GM21619 (cell line): ENCODE results near the gene DRC7.
"Not testable (repeated sequence)": the region's sequence is repeated elsewhere in the genome, so short reads cannot be mapped to it uniquely, and the experiment has no call there.

Experiments used
- ATAC-seq: cut with Tn5 transposase; IDR thresholded peaks from one replicate; pipeline ENCODE4 v1.9.1; 2021; ENCODE audit not compliant: unreplicated experiment

Gene DRC7

DNA sequence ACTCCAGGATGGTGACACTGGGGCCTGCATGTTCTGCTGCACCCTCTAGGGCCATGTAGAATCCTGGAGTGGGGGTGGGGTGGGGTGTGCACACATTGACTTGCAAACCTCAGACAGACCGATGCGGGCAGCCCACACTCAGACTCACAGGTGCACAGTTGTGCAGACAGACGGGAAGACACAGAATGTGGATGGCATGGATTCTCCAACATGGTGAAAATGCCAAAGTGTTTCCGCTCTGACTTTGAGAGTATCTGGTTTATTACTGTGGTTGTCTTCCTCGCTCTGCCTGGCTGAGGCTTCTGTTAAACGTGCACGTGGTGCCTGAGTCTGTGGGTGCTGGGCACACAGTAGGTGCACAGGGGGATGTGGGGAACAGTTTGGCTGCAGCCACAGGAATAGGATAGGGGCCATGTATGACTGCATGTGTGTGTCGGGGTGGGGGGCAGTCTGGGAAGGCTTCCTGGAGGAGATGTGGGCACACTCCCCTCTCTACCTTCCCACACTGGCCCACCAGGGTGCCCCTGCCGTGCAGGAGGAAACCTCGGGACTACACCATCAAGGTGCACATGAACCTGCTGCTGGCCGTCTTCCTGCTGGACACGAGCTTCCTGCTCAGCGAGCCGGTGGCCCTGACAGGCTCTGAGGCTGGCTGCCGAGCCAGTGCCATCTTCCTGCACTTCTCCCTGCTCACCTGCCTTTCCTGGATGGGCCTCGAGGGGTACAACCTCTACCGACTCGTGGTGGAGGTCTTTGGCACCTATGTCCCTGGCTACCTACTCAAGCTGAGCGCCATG lies 35.5 kb upstream of the DRC7 start:
- no peak for ATAC-seq

DNA sequence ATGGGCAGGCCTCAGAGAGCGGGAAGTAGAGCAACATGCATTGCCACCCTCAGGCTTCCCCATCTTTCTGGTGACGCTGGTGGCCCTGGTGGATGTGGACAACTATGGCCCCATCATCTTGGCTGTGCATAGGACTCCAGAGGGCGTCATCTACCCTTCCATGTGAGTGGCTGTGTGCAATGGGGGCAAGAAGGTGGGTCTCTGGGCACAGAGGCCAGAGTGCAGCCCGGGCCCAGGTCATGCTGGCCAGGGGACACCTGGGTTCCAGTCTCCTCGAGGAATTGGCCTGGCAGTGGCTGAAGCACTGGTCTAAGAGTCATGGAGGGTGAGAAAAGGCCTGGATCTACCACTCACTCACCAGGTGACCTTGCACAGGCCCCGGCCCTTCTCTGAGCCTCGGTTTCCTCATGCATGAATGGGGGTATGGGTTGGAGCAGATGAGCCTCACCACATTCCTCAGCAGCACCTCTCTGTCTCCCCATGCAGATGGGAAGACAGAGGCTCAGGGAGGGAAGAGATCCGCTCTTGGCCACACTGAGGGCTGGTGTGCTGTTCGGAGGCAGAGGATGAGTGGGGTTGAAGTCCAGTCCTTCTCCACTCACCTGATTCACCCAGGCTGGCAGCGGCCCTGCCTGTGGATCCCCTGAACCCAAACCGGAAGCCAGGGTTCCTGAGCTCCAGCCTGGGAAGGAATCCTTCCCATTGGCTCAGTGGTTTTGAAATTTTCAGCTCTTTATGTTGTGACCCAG lies 33.7 kb upstream of the DRC7 start:
- no peak for ATAC-seq

DNA sequence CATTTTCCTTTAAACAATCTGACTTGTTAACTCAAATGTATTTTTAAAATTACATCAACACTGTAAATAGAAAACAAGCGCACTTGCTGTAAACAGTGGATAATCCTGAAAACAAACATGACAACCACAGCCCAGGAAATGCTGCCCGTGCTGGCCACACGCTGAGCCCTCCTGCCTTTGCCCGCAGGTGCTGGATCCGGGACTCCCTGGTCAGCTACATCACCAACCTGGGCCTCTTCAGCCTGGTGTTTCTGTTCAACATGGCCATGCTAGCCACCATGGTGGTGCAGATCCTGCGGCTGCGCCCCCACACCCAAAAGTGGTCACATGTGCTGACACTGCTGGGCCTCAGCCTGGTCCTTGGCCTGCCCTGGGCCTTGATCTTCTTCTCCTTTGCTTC lies 33.1 kb upstream of the DRC7 start:
- ATAC-seq = no peak

DNA sequence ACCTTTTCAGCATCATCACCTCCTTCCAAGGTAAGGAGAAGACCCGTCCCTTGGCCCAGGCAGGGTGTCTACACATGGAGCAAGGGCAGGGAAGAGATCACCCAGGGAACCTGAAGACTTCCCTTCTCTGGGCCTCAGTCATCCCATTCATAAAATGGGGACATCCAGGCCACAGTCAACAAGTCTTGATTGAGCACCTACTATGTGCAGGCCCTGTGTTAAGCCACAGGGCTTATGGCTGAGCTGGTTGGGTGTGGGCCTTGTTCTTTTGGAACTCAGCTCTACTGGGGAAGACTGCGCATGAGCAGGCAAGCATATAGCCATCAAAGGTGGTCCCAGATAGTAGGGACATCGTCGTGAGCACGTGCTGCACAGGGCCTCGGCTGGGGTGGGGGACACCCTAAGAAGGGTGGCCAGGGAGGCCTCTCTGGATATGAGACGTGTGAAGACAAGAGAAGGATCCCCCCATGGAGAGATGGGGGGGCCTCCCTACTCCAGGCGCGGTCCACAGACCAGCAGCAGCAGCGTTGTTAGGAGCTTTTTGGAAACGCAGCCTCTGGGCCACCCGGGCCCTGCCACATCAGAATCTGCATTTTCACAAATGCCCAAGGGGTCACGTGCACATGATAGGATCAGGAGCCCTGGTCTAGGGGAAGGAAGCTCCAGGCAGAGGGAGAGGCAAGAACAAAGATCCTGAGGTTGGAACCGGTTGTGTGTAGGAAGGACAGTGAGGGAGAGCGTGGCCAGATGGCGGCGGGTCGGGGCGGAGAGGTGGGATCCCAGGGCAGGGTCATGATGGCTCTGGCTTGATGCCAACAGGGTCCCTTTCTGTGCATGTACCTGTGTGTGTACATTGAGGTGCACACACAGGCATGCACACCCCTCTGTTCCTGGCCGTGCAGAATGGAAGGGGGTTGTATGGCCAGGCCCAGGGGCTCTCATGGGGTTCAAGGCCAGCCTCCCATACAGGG lies 32.4 kb upstream of the DRC7 start:
- no peak for ATAC-seq

DNA sequence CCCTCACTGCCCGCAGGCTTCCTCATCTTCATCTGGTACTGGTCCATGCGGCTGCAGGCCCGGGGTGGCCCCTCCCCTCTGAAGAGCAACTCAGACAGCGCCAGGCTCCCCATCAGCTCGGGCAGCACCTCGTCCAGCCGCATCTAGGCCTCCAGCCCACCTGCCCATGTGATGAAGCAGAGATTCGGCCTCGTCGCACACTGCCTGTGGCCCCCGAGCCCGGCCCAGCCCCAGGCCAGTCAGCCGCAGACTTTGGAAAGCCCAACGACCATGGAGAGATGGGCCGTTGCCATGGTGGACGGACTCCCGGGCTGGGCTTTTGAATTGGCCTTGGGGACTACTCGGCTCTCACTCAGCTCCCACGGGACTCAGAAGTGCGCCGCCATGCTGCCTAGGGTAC lies 31.2 kb upstream of the DRC7 start:
- no peak for ATAC-seq

DNA sequence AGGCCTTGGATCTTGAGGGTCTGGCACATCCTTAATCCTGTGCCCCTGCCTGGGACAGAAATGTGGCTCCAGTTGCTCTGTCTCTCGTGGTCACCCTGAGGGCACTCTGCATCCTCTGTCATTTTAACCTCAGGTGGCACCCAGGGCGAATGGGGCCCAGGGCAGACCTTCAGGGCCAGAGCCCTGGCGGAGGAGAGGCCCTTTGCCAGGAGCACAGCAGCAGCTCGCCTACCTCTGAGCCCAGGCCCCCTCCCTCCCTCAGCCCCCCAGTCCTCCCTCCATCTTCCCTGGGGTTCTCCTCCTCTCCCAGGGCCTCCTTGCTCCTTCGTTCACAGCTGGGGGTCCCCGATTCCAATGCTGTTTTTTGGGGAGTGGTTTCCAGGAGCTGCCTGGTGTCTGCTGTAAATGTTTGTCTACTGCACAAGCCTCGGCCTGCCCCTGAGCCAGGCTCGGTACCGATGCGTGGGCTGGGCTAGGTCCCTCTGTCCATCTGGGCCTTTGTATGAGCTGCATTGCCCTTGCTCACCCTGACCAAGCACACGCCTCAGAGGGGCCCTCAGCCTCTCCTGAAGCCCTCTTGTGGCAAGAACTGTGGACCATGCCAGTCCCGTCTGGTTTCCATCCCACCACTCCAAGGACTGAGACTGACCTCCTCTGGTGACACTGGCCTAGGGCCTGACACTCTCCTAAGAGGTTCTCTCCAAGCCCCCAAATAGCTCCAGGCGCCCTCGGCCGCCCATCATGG lies 30.5 kb upstream of the DRC7 start:
- ATAC-seq = no peak

DNA sequence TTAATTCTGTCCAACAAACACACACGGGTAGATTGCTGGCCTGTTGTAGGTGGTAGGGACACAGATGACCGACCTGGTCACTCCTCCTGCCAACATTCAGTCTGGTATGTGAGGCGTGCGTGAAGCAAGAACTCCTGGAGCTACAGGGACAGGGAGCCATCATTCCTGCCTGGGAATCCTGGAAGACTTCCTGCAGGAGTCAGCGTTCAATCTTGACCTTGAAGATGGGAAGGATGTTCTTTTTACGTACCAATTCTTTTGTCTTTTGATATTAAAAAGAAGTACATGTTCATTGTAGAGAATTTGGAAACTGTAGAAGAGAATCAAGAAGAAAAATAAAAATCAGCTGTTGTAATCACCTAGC lies 30.0 kb upstream of the DRC7 start:
- no peak for ATAC-seq

DNA sequence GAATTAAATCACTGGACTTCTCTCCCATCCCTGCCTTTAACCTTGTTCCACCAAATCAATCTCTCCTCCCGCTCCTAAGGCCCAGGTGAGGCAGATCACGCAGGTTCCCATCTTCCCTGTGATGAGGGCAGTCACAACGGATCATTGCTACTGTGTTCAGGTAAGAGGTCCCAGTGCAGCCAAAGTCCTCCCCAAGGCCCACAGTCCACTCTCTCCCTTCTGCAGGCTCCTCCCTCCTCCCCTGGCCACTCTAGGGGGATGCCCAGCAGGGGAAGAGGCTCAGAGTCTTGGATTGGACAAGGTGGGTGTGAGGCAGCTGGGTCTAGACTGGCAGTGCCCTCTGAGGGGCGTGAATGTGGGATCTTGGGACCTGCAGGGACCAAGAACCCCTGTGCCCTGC lies 29.1 kb upstream of the DRC7 start:
- no peak for ATAC-seq

DNA sequence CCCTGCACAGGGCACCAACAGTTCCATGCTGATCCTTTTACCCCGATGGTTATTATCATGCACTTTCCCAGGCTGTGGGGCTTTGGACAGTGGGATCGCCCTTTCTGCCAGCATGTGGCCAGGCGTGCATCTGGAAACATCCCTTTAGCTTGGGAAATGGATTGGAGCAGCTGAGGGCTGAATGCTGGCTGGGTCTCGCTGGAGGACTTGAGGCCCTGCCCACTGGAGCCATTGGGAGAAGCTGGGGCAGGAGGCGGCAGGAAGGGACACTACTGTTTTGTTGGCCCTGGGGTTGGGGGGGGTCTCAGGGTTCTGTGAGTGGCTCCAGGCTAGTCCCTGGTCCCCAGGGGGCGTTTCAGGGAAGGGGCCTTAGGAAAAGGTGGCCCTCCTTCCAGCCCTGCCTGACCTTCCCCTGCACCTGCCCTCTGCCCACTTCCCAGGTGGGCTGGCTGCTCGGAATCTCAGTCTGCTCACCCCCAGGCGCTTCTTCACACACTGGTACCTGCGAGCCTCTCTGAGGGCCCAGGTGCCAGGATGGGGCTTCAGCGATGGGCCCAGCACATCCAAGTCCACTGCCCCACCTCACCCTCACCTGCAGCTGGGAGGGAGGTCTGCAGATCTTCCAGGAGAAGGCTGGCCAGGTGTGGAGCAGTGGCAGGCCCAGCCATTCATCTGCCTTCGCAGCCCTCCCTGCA lies 28.1 kb upstream of the DRC7 start:
- ATAC-seq = no peak

DNA sequence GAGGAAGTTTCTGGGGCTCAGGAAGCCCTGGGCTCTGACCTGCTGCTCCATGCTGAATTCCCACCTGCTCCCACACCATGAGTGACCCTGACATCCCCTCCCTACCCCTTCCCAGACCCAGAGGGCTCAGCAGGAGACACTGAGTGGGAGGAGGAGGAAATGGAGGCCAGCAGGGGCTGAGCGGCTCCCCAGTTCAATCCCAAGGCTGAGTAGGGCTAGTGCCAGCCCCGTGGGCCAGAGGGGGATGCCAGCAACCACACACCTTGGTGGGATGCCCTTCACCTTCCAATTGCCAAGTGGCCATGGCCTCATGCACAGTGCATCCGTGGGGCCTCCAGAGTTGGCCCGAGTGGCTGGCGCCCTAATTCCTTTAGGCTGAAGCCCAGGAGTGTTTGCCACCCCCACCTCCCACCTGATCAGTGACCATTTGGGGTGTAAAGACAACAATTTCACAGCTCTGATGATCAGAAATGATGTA lies 27.5 kb upstream of the DRC7 start:
- ATAC-seq = no peak

DNA sequence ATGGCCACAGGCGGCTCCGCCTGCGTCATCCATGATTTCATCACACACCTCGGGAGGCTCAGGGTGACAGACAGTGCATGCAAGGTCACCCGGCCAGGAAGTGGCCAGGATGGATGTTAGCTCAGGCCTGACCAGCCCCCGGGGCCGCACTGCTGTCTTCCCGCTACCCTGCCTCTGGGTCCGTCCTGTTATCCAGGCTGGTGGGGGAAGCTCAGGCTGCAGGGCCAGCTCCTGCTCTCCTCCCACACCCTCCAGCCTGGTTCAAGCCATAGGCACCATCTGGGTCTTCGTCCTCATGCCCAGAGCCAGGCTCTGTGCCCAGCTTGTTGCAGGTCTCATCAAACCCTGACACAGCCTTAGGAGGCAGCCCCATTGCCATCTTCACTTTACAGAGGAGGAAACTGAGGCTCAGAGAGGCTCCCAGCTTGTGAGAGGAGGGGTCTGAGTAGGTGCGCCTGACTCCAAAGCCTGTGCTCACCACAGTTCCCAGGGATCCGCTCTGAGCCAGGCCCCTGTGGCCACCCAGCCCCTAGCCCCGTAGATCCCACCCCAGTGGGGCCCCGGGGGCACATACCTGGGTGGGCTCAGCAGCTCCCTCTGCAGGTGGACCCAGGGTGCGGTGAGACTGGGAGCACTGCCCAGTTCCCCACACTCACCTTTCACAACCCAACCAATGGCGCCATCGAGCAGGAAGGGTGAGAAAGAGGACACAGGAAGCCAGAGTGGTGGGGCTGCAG lies 26.9 kb upstream of the DRC7 start:
- ATAC-seq = no peak

DNA sequence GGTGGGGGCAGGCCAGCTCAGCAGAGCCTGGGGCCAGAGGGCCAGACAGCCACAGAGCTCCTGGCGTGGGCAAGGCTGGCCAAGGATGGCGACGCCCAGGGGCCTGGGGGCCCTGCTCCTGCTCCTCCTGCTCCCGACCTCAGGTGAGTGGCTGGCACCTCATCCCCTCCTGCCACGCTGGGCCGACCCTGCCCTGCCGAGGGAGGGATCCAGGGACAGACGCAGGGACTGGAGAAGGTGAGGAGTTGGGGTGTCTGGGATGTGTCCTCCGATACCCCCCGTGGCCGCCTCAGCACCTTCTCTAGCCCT lies 26.4 kb upstream of the DRC7 start, which contains the start of gene ADGRG3:
Gene ADGRG3 (plus strand): TSS at position 44 of the 309 bp plus-strand sequence. CDS start 42 bp downstream, at position 86.
- no peak for ATAC-seq

DNA sequence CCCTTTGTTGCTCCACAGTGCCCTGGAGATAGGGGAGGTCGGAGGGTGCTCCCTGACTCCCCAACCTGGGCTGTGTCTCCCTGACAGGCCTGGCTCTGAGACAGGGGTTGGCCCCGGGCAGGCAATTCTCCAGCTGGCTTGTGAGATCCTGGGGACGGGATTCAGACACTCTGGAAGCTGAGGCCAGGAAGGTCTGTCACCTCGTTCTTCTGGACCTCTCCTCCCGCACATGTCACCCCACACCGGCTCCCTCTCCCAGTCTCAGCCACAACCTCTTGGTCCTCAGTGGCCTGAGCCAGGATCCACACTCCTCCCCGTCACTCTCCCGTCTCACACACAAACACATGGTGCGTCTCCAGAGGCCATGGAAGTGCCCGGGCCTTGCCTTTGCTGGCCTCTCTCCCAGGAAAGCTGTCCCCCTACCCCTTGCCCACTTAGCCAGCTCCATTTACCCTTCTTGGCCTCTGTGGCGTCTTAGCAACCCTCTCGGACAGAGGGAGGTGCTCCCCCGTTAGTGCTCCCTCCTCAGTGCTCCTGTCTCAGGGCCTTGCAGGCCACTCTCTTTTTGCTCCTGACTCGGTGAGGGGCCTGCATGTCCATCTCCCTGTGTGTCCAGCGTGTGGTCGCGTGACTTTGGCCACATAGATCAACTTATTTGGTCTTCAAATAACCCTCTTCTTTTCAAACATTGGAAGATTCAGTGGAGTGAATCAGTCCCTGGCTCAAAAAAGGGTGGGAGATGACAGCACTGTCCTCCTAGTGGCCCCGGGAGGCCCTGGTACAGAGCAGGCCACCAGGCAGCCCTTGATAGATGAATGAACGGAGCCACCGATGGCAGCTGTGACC lies 25.8 kb upstream of the DRC7 start:
- no peak for ATAC-seq

DNA sequence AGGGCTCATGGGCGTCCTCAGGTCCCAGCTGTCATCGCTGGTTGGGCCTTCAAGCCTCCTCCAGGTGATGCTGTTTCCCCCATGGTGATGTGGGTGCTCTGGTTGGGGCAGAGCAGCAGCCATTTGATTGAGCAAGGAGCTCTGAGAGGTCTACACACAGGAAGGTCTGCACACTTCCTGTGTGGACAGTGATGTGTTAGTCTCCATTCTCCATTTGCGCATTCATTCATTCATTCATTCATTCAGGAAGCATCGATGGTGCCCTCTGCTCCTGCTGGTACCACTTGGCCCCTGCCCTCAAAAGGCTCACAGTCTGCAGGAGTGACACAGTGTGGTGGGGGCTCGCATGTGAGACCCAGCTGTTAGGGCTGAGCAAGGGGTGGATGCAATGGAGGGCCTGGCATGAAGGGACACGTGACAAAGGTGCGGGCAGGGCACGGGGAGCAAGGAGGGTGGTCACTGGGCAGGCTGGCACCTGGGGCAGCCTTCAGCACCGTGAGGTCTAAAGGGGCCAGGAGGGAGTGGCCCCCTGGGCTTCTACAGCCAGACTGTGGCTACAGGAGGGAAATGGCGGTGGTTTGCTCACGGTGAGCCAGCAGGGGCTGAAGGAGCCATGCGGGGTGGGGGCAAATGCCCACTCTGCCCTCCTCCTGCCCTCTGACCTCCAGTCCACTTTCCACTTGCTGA lies 25.0 kb upstream of the DRC7 start:
- no peak for ATAC-seq

DNA sequence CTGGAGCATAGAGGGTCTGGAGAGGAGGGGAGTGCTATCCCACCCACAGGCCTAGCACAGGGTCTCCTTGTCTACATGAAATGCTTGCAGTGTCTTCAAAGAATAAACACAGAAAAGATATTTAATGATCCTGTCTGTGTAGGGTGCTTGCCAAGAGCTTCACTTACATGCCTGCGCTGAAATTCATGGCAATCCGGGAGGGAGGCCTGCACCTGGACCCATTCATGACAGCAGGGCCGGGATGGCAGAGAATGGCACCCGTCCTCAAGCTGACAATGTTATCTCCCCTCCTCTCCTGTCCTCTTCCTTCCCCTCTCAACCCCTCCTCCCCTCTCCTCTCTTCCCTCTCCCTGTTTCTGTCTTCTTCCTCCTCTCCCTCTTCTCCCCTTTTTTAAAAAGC lies 24.4 kb upstream of the DRC7 start:
- ATAC-seq = no peak

DNA sequence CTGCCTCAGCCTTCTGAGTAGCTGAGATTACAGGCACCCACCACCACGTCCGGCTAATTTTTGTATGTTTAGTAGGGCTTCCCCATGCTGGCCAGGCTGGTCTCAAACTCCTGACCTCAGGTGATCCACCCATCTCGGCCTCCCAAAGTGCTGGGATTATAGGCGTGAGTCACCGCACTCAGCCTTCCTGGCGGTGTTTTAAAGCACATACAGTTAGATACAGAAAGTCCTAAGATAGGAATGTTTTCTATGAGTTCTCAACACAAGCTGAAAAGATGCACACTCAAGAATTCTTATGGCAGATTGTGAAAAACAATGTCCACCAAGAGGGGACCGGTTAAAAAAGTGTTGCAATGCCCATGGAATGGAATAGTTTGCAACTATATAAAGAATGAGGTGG lies 23.2 kb upstream of the DRC7 start:
- ATAC-seq = not testable (repeated sequence)

DNA sequence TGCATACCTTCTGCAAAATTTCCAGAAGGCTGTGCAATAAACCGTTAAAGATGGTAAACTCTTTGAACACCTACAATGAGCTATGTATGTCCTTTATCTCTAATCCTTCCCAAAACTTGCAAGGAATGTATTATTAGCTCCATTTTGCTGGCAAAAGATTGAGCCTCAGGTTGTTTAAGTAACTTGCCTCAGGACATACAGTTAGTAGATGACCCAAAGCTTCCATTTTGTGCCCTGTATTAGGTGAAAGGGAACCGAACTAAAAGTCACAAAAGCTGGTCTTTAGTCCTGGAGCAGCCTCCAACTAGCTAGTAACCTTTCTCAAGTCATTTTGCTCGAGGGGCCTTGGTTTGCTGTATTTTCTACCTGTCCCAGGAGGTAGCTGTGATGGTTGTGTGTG lies 22.2 kb upstream of the DRC7 start:
- ATAC-seq = no peak

DNA sequence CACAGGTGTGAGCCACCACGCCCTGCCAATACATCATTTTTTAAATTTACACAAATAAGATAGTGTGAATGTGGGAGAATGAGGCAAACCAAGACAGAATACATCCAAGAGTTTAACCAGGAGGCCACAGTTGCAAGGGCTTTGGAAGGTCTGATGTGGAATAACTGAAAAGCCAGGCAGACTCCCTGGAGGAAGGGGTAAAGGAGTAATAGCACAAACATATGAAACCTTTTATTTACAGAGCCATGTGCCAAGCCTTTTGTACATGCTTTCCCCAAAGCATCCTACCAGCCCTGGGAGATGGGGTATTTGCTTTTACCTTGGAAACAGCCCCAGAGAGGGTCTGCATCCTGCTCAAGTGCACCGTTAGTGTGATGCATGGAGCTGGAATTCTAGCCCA lies 21.8 kb upstream of the DRC7 start:
- no peak for ATAC-seq
